Lower lobe of right lung (tissue), 2 donors: ENCODE data around the gene OPRL1. TPM values are rescaled to one million over a fixed set of nuclear protein-coding genes. Genes with fewer than 3 reads are reported as not detected.
A peak's percentile ranks its signal among the peaks of the same experiment; 100 is the strongest.

Experiments
- ATAC-seq, 2 donors: fragments of 200-7000 bp; cut with Tn5 transposase; one replicate each; pipeline ENCODE4 v1.9.1; 2020 to 2022; ENCODE audit warnings: mild to moderate bottlenecking in 2 of 2, moderate library complexity in 2 of 2
- DNase-seq: peaks from one replicate; pipeline ENCODE4 v3.0.0-alpha.2; 2020
- H3K27ac ChIP-seq: fragments of 200-600 bp; one replicate; pipeline ENCODE4 v1.8.0; 2022
- H3K27me3 ChIP-seq: fragments of 200-600 bp; one replicate; pipeline ENCODE4 v1.8.0; 2022; ENCODE audit warnings: low read depth
- H3K36me3 ChIP-seq: fragments of 200-600 bp; one replicate; pipeline ENCODE4 v1.8.0; 2022; ENCODE audit warnings: mild to moderate bottlenecking
- H3K4me1 ChIP-seq: fragments of 200-600 bp; one replicate; pipeline ENCODE4 v1.8.0; 2022
- H3K4me3 ChIP-seq: fragments of 200-600 bp; one replicate; pipeline ENCODE4 v1.8.0; 2022; ENCODE audit warnings: mild to moderate bottlenecking
- H3K9me3 ChIP-seq: fragments of 200-600 bp; one replicate; pipeline ENCODE4 v1.8.0; 2022
- CTCF ChIP-seq: fragments of 200-600 bp; IDR thresholded peaks from one replicate; pipeline ENCODE4 v1.8.0; 2022; ENCODE audit warnings: antibody characterized with exemption, mild to moderate bottlenecking
- intact Hi-C: fragments of 100-400 bp; cut with DNase I; formaldehyde crosslinking; loops from one replicate; pipeline ENCODE4 v1.11.0; 2022
- total RNA-seq: library from RNA; stranded (reverse); fragmentation: NEBNext Ultra II Directional; extraction: Animal tissue kit (Norgen Biotek cat#: 25700); gene quantifications from one replicate; pipeline ENCODE4 v1.2.1, GENCODE V29; 2021
- donor health status: DM: no; HTN: yes; CAD: no; lungs with severe emphysema.

OPRL1 gene
- total RNA-seq, 1 donor from 2014 or later = 2.6 TPM

GRCh38 chr20:64035066-64035932 is 44.6 kb upstream of the OPRL1 start:
- no peaks in the 10 kb centered on the region for H3K9me3 ChIP-seq
- no peak for DNase-seq
- no peak overlapping the region for H3K27ac ChIP-seq
- no peak for ATAC-seq
- TF ChIP-seq CTCF = no peak
- peaks cover 44% of the 10 kb centered on the region for H3K36me3 ChIP-seq
- peaks cover 30% of the 10 kb centered on the region for H3K4me1 ChIP-seq
- intact Hi-C loops = no loop called here
- peaks cover 16% of the 10 kb centered on the region for H3K27me3 ChIP-seq
- H3K4me3 ChIP-seq = no peak overlapping the region

GRCh38 chr20:64035933-64036345 is 43.9 kb upstream of the OPRL1 start, which contains the start of gene C20orf204:
Gene C20orf204 (plus strand): TSS chr20:64036182. CDS start chr20:64036324, 142 bp downstream.
- no peak within 1 kb of the TSS for H3K27ac ChIP-seq
- no peak for TF ChIP-seq CTCF
- H3K36me3 ChIP-seq = peaks cover 38% of the 10 kb centered on the region
- intact Hi-C loops = no loop called here
- H3K4me1 ChIP-seq = peaks cover 36% of the 10 kb centered on the region
- peaks cover 23% of the 10 kb centered on the region for H3K27me3 ChIP-seq
- no peak for DNase-seq
- H3K4me3 ChIP-seq = no peak within 1 kb of the TSS
- H3K9me3 ChIP-seq = no peaks in the 10 kb centered on the region
- ATAC-seq = no peak

DNA sequence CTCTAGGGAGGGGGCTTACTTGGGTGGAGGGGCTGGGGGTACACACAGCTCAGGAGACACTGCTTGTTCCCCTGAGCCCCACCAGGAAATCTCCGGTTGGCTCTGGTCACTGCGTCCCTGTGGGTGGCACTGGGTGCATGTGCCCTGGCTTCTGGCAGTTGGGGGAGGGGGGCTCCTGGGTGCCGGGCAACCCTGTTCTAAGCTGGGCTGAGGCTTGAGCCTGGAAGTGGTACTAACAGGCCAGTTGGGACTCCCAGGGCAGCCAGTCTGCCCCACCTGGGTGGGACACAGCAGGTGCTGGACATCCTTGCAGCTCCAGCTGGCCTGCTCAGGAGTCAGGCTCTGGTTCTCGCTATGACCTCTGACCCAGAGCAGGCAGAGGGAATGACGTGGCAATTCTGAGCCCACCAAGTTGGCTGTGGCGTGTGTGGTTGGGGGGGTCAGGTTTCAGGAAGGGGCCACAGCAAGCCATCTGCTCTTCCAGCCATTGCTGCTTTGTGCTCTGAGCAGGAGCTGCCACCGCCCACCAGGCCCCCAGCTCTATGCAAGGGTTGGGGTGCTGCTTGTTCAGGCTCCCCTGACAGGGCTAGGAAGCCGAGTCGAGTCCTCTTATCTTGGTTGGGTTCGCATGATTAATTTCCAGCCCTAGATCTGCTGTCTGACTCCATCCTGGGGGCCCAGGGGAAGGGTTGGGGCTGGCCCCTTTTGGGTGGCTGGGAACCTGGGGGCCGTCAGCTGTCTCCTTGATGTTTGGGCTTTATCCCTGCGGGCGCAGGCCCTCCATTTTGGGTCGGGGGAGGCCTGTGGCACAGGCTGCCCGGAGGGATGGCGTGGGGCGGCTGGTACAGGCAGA is 43.3 kb upstream of the OPRL1 start:
- no peak overlapping the region for H3K4me3 ChIP-seq
- TF ChIP-seq CTCF = no peak
- intact Hi-C loops = no loop called here
- ATAC-seq = no peak
- H3K27ac ChIP-seq = no peak overlapping the region
- no peaks in the 10 kb centered on the region for H3K9me3 ChIP-seq
- H3K4me1 ChIP-seq = peaks cover 43% of the 10 kb centered on the region
- H3K27me3 ChIP-seq = peaks cover 29% of the 10 kb centered on the region
- peaks cover 34% of the 10 kb centered on the region for H3K36me3 ChIP-seq
- DNase-seq = no peak

- TF ChIP-seq CTCF = no peak
- H3K27ac ChIP-seq = no peak overlapping the region
- peaks cover 48% of the 10 kb centered on the region for H3K4me1 ChIP-seq
- ATAC-seq (no peak), DNase-seq (no peak)
- H3K27me3 ChIP-seq = peaks cover 35% of the 10 kb centered on the region
- no peak overlapping the region for H3K4me3 ChIP-seq
- intact Hi-C loops = no loop called here
- H3K9me3 ChIP-seq = no peaks in the 10 kb centered on the region
- H3K36me3 ChIP-seq = peaks cover 28% of the 10 kb centered on the region
Observed at GRCh38 chr20:64037199-64037497, 42.7 kb upstream of the OPRL1 start.

DNA sequence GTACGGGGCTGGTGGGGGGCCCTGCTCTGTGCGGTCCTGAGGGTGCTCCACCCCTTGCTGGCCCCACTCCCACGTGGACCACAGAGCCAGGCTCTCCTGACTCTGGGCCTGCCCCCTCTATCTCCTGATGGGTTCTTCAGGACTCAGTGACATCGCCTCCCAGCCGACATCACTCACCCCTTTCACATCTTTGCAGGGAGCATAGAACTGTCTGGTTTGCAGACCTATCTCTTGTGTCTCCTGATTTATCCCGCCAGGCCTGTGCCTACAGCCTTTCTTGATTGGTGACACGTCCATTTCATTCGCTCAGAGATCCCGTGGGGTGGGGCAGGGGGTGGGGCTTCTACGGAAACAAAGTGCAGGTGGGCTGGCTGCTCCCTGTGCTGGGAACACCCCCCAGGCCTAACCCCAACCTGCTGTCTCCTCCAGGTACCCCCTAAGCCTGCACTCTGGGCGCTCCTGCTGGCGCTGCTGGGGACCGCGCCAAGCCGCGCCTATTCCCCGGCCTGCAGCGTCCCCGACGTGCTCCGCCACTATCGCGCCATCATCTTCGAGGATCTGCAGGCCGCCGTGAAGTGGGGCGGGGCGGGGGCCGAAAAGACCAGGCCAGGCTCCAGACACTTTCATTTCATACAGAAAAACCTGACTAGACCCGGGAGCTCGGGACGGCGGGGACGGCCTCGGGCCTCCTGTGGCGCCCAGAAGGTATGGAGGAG is 42.2 kb upstream of the OPRL1 start:
- Histone ChIP-seq H3K4me3 (peak overlapping the region; percentile 66), H3K9me3 (no peaks in the 10 kb centered on the region), H3K4me1 (peaks cover 51% of the 10 kb centered on the region), H3K36me3 (peaks cover 23% of the 10 kb centered on the region), H3K27ac (peak overlapping the region; percentile 86), H3K27me3 (peaks cover 38% of the 10 kb centered on the region)
- intact Hi-C loops = no loop called here
- no peak for TF ChIP-seq CTCF
- DNase-seq (no peak), ATAC-seq (no peak)
